Bronchial epithelial cell (primary cell): Measurements from ENCODE around the gene RNF187. TPM values are rescaled to one million over a fixed set of nuclear protein-coding genes. Genes with fewer than 3 reads are reported as not detected.
A peak's percentile ranks its signal among the peaks of the same experiment; 100 is the strongest.

ENCODE experiments used
- DNase-seq: peaks from one replicate; pipeline ENCODE4 v3.0.0-alpha.2; 2010; ENCODE audit warnings: low read depth
- FAIRE-seq: peaks from 2 replicates; lab custom pipeline; 2011; peaks lifted over from hg19 to GRCh38; lab: Jason Lieb, UNC
- H3K27me3 ChIP-seq: 2 replicates; pipeline ENCODE4 v1.5.1; 2011; ENCODE audit warnings: low read length; ENCODE audit not compliant: control insufficient read depth, insufficient read depth
- H3K36me3 ChIP-seq: 2 replicates; pipeline ENCODE4 v1.5.1; 2011; ENCODE audit warnings: low read length; ENCODE audit not compliant: control insufficient read depth, insufficient read depth
- H3K4me3 ChIP-seq: 2 replicates; pipeline ENCODE4 v1.5.1; 2011; ENCODE audit warnings: mild to moderate bottlenecking, low read depth, low read length, control low read depth
- CTCF ChIP-seq: IDR thresholded peaks from 2 replicates; pipeline ENCODE4 v1.5.1; 2011; ENCODE audit warnings: mild to moderate bottlenecking, moderate library complexity, low read length, control low read depth, inconsistent platforms; ENCODE audit not compliant: insufficient read depth, severe bottlenecking
- total RNA-seq: library from RNA; depleted of rRNA; stranded (reverse); fragments of >200 nt; gene quantifications from 2 replicates; pipeline ENCODE4 v1.2.1, GENCODE V29; 2014

RNF187 gene
- total RNA-seq: 147 and 179 TPM in 2 replicates

DNA sequence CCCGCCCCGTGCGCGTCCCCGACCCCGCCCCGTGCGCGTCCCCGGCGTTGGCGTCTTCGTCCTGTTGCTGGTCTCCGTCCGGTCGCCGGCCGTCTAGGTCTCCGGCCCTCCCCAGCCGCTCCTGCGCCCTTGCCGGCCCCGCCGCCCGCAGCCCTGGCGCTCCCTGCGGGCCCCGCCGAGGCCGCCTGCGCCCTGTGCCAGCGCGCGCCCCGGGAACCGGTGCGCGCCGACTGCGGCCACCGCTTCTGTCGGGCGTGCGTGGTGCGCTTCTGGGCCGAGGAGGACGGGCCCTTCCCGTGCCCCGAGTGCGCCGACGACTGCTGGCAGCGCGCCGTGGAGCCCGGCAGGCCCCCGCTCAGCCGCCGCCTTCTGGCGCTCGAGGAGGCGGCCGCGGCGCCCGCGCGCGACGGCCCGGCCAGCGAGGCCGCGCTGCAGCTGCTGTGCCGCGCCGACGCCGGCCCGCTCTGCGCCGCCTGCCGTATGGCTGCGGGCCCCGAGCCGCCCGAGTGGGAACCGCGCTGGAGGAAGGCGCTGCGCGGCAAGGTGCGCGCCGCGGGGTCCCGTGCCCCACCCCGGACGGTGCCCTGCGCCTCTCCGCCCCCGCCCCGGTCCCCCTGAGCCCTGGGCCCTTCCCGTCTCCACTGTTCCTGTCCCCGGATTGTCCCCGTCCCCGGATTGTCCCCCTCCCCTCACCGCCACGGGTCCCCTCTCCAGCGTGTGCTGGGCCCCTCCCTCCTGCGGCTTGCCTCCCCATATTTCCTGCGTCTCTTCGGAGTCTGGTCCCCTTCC lies at the start of gene RNF187:
Gene RNF187 (plus strand): TSS at position 47 of the 789 bp plus-strand sequence.
- Histone ChIP-seq H3K4me3 (peak within 1 kb of the TSS; percentile 87), H3K36me3 (peaks cover 15% of the 10 kb centered on the region), H3K27me3 (no peaks in the 10 kb centered on the region)
- DNase-seq (no peak), FAIRE-seq (no peak)
- no peak for TF ChIP-seq CTCF

DNA sequence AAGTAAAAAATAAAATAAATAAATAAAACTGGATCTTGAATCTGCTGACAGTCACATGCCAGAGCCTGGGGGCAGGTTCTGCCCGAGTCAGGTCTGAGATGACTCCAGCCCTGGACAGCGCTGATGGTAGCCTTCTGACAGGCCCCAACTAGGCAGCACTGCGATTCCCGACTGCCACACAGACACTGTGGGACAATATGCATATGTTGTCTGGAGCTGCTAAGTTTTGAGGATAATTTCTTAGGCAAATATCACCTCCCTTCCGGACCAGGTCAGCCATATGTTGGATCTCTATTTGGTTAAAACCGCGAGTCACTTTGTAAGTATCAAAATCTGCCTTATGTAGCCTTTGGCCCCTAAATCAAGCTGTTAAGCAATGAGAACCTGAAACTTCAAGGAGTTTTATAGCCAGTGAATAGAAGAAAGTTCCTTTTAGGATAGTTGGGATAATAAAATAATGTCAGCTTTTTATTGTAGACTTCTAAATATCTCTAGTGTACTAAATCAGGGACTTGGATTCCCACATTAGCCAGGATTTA lies 49.7 kb upstream of the RNF187 start:
- FAIRE-seq: no peak
- peaks cover 9% of the 10 kb centered on the region for H3K27me3 ChIP-seq

GRCh38 chr1:228438266-228438665 lies 48.9 kb upstream of the RNF187 start:
- Histone ChIP-seq H3K36me3 (no peaks in the 10 kb centered on the region), H3K4me3 (no peak overlapping the region), H3K27me3 (peaks cover 9% of the 10 kb centered on the region)
- no peak for TF ChIP-seq CTCF
- FAIRE-seq (no peak), DNase-seq (no peak)

More for the DNA sequence above, 49.7 kb upstream of the RNF187 start:
- H3K4me3 ChIP-seq: no peak overlapping the region
- DNase-seq: no peak
- TF ChIP-seq CTCF: no peak
- no peaks in the 10 kb centered on the region for H3K36me3 ChIP-seq

GRCh38 chr1:228440761-228441500 lies 46.3 kb upstream of the RNF187 start:
- Histone ChIP-seq H3K4me3 (no peak overlapping the region), H3K27me3 (peaks cover 8% of the 10 kb centered on the region), H3K36me3 (no peaks in the 10 kb centered on the region)
- TF ChIP-seq CTCF: no peak
- DNase-seq (no peak), FAIRE-seq (peak; percentile 89)

- Histone ChIP-seq H3K36me3 (no peaks in the 10 kb centered on the region), H3K27me3 (peaks cover 8% of the 10 kb centered on the region), H3K4me3 (no peak overlapping the region)
- no peak for TF ChIP-seq CTCF
- FAIRE-seq (no peak), DNase-seq (no peak)
Measured at GRCh38 chr1:228443395-228443794, 43.8 kb upstream of the RNF187 start.
